CD4-positive, alpha-beta T cell treated with Interleukin-10 for 1 hour (primary cell): Measurements from ENCODE around the gene TRIM44.
A peak's percentile ranks its signal among the peaks of the same experiment; 100 is the strongest.

Experiments
- DNase-seq: peaks from one replicate; pipeline ENCODE4 v3.0.0-alpha.2; 2020

The TRIM44 gene

GRCh38 chr11:35662649-35663407 lies at the start of gene TRIM44:
Gene TRIM44, plus strand, starts transcription at chr11:35662775. Its CDS starts 337 bp downstream, at chr11:35663112.
- DNase-seq: peak; percentile 85

GRCh38 chr11:35614939-35615569 lies 47.5 kb upstream of the TRIM44 start:
- DNase-seq: no peak

- peak; percentile 48 for DNase-seq
Measured at GRCh38 chr11:35615921-35616900, 46.4 kb upstream of the TRIM44 start.

- no peak for DNase-seq
Measured at GRCh38 chr11:35617316-35617686, 45.3 kb upstream of the TRIM44 start.

- DNase-seq: no peak
Measured at GRCh38 chr11:35617687-35618496, 44.7 kb upstream of the TRIM44 start, which contains the start of gene FJX1. Gene FJX1, plus strand, starts transcription at chr11:35618460. Its CDS starts 177 bp downstream, at chr11:35618637.

- DNase-seq: no peak
Measured at GRCh38 chr11:35618497-35619115, 44.0 kb upstream of the TRIM44 start.

GRCh38 chr11:35619116-35619854 lies 43.3 kb upstream of the TRIM44 start:
- no peak for DNase-seq

- DNase-seq: no peak
Measured at GRCh38 chr11:35619855-35620640, 42.5 kb upstream of the TRIM44 start.

GRCh38 chr11:35620795-35621194 lies 41.8 kb upstream of the TRIM44 start:
- DNase-seq: no peak

- DNase-seq: no peak
Measured at GRCh38 chr11:35621620-35622019, 41.0 kb upstream of the TRIM44 start.

- no peak for DNase-seq
Measured at GRCh38 chr11:35622070-35622469, 40.5 kb upstream of the TRIM44 start.

- DNase-seq: no peak
Measured at GRCh38 chr11:35623621-35624168, 38.9 kb upstream of the TRIM44 start.

- no peak for DNase-seq
Measured at GRCh38 chr11:35624316-35624715, 38.3 kb upstream of the TRIM44 start.

GRCh38 chr11:35624781-35625180 lies 37.8 kb upstream of the TRIM44 start:
- no peak for DNase-seq

- no peak for DNase-seq
Measured at GRCh38 chr11:35626501-35626900, 36.1 kb upstream of the TRIM44 start.

GRCh38 chr11:35629511-35629910 lies 33.1 kb upstream of the TRIM44 start:
- DNase-seq: no peak

- DNase-seq: no peak
Measured at GRCh38 chr11:35629914-35630313, 32.7 kb upstream of the TRIM44 start.

GRCh38 chr11:35631891-35632290 lies 30.7 kb upstream of the TRIM44 start:
- DNase-seq: no peak

GRCh38 chr11:35632301-35632700 lies 30.3 kb upstream of the TRIM44 start:
- DNase-seq: no peak

GRCh38 chr11:35633827-35634423 lies 28.6 kb upstream of the TRIM44 start:
- DNase-seq: no peak
